ENCODE data around the gene ERICH6. TPM values are rescaled to one million over a fixed set of nuclear protein-coding genes. Genes with fewer than 3 reads are reported as not detected.

Gene ERICH6
- total and polyA plus RNA-seq, 5 donors = 0.35 to 0.37 TPM; not detected in 3

DNA sequence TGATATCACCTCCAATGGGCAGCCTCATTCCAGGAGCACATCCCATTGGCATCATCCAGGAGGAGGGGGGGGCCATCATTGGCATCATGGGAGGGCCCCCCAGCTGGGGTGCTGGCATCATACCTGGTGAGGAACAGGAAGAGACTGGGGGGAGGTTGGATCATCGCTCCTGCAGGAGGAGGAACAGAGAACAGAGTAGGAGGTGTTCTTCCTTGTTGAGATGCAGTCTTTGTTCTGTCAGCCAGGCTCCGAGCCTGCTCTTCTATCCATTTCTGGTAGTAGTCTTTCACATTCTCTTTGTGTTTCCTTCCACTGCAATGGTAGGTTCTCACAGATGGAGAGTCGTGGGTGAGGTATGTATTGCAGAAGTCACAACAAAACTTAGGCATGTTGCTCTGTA is 16.7 kb upstream of the ERICH6 start:
- Histone ChIP-seq H3K27me3 (ENCODE audit: control insufficient read depth, insufficient read depth) (no peaks in the 10 kb centered on the region), H3K4me1 (ENCODE audit: control insufficient read depth, insufficient read depth, low read length) (no peaks in the 10 kb centered on the region), H3K27ac (ENCODE audit: low read length) (no peak overlapping the region), H3K4me3 (ENCODE audit: low read length) (no peak overlapping the region), H3K9me3 (ENCODE audit: control insufficient read depth, low read length) (no peaks in the 10 kb centered on the region)
- intact Hi-C loops (cut with DNase I) = loop anchor here (2.0 to 10.0 kb wide), 6 partner anchors 64 to 427 kb away; no protein-coding TSS in a partner anchor
- DNase-seq (no peak), ATAC-seq (no peak)
- WGBS = 74% methylated on average over 3 of the region's 3 CpGs

DNA sequence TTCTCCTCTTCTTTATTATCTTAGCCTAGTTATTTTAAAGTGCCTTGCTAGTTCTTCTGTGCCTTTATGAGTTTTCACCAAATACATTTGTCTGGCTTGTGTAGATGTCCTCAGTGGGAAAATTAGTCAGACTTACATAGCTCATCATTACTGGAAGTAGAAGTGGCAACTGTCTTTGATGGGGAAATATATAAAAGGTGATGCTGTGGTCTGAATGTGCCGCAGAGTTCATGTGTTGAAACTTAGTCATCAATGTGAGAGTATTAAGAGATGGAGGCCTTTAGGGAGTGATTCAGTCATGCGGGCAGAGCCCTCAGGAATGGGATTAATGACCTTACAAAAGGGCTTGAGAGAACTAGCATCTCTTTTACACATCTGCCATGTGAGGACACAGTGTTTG is 6.4 kb upstream of the ERICH6 start:
- Histone ChIP-seq H3K9me3 (ENCODE audit: control insufficient read depth, low read length) (no peaks in the 10 kb centered on the region), H3K27ac (ENCODE audit: low read length) (no peak overlapping the region), H3K4me1 (ENCODE audit: control insufficient read depth, insufficient read depth, low read length) (no peaks in the 10 kb centered on the region), H3K27me3 (ENCODE audit: control insufficient read depth, insufficient read depth) (no peaks in the 10 kb centered on the region), H3K4me3 (ENCODE audit: low read length) (no peak overlapping the region)
- intact Hi-C loops (cut with DNase I) = no loop called here
- ATAC-seq = no peak
- no peak for DNase-seq
- 97% methylated on average over 2 of the region's 2 CpGs for WGBS

DNA sequence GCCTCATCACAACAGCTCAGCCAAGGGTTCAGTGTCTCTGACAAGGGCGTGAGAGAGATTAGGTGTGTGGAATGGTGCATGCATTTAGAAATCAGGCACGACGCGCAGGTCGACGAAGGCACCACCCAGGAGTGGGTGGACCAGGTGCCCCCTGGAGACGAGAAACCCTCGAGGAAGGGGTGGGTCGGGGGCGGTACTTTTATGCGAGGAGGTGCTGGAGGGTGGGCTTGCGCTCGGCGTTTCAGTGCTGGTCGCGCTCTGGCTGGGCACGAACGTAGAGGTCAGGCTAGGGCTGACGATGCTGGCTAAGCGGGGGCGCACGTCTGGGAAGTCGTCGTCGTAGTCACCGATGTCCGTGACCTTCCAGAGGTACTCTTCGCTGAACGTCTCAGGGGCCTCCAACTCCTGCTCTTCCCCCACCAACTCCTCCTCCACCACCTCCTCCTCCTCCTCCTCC is 393 bp downstream of the ERICH6 start:
- Histone ChIP-seq H3K9me3 (ENCODE audit: control insufficient read depth, low read length) (no peaks in the 10 kb centered on the region), H3K4me1 (ENCODE audit: control insufficient read depth, insufficient read depth, low read length) (no peaks in the 10 kb centered on the region), H3K4me3 (ENCODE audit: low read length) (peak overlapping the region; percentile 23), H3K27me3 (ENCODE audit: control insufficient read depth, insufficient read depth) (no peaks in the 10 kb centered on the region), H3K27ac (ENCODE audit: low read length) (peak overlapping the region; percentile 0)
- WGBS = 6% methylated on average over 29 of the region's 29 CpGs
- ATAC-seq = peak in 1 of 2 donors; percentile 58
- intact Hi-C loops (cut with DNase I) = no loop called here
- peak; percentile 59 to 79 (median 77) for DNase-seq

DNA sequence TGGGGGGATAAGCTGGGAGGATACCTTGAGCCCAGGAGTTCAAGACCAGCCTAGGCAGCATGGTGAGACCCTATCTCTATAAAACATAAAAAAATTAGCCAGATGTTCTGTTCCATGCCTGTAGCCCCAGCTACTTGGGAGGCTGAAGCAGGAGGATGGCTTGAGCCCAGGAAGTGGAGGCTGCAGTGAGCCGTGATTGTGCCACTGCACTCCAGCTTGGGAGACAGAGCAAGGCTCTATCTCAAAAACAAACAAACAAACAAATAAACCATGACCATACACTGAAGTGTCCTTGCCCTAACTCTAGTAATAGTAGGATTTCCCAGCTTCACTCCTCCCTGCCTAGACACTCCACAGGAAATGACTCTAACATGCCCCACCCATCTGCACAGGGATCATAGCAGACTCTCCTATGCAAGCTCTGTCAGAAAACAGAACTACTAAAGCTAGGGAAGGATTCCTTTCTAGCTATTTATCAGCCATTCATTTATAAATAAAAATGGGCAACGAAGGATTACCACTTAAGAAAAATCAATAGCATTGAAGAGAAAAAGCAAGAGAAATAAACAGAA is 4.6 kb downstream of the ERICH6 start:
- intact Hi-C loops (cut with DNase I) = no loop called here
- WGBS = 62% methylated on average over 2 of the region's 2 CpGs
- DNase-seq = peak in 2 of 3 donors; percentile 21 to 62

DNA sequence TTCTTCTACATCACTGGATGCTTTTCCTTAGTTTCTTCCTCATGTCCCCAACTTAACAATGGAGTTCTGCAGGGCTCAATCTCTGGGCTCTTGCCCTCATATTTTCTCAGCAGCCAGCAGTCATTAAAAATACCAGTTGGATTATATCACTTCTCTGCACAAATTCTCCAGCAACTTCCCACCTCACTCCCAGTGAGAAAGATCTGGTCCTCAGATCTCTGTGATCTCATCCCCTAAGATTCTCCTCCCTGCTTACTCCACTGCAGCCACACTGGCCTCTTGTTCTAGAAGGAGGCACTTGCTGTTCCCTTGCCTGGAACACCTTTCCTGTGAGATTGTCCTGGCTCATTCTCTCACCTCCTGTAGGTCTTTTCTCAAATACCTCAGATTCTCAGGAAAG is 6.1 kb downstream of the ERICH6 start:
- Histone ChIP-seq H3K9me3 (ENCODE audit: control insufficient read depth, low read length) (no peaks in the 10 kb centered on the region), H3K27me3 (ENCODE audit: control insufficient read depth, insufficient read depth) (no peaks in the 10 kb centered on the region), H3K4me1 (ENCODE audit: control insufficient read depth, insufficient read depth, low read length) (no peaks in the 10 kb centered on the region), H3K27ac (ENCODE audit: low read length) (no peak overlapping the region), H3K4me3 (ENCODE audit: low read length) (no peak overlapping the region)
- ATAC-seq (no peak), DNase-seq (no peak)
- intact Hi-C loops (cut with DNase I) = no loop called here

More for the DNA sequence above, 4.6 kb downstream of the ERICH6 start:
- Histone ChIP-seq H3K27ac (ENCODE audit: low read length) (no peak overlapping the region), H3K27me3 (ENCODE audit: control insufficient read depth, insufficient read depth) (no peaks in the 10 kb centered on the region), H3K9me3 (ENCODE audit: control insufficient read depth, low read length) (no peaks in the 10 kb centered on the region), H3K4me1 (ENCODE audit: control insufficient read depth, insufficient read depth, low read length) (no peaks in the 10 kb centered on the region), H3K4me3 (ENCODE audit: low read length) (no peak overlapping the region)
- peak in 1 of 2 donors; percentile 53 for ATAC-seq

DNA sequence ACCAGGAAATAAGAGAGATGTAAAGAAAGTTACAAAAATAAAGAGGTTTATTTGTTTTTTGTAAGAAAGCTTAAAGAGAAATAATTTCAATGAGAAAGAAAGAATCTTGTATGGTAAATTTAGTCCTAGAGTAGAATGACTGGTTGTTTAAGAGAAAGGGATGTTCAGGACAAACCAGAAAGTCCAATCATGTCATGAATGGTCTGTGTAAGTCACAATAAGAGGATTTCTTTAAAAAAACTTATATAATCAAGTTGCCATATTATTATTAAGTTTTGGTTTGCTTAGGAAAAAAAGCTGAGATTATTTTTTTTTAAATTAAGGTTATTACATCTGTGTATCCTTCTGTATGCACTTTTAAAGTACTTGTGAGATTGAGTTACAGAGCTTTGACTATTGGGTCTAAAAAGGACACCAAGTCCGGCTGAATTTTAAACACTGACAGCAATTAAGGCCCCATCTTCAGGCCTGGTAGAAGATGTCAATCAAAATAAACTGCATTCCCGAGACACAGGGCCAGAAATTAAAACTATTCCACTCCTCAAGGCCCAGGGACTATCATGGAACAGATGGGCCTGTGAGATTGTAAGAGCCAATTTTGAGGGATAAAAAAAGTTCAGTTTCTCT is 12.2 kb downstream of the ERICH6 start:
- Histone ChIP-seq H3K9me3 (ENCODE audit: control insufficient read depth, low read length) (no peaks in the 10 kb centered on the region), H3K27me3 (ENCODE audit: control insufficient read depth, insufficient read depth) (no peaks in the 10 kb centered on the region), H3K4me3 (ENCODE audit: low read length) (no peak overlapping the region), H3K4me1 (ENCODE audit: control insufficient read depth, insufficient read depth, low read length) (no peaks in the 10 kb centered on the region), H3K27ac (ENCODE audit: low read length) (no peak overlapping the region)
- no peak for DNase-seq
- no peak for ATAC-seq
- 81% methylated on average over 2 of the region's 2 CpGs for WGBS
- intact Hi-C loops (cut with DNase I) = no loop called here

DNA sequence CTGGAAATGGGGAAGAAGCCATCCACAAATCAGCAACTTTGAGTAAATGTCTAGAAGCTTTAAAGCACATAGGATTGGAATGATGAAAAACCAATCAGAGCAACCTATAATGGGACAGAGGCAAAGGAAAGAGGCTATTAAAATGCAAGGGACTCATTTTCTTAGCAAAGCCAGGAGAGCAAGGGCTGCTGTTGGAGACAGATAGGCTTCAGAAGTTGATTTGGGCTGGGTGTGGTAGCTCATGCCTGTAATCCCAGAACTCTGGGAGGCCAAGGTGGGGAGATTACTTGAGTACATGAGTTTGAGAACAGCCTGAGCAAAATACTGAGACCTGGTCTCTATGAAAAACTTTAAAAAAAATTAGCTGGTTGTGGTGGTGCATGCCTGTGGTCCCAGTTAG is 16.1 kb downstream of the ERICH6 start:
- intact Hi-C loops (cut with DNase I) = no loop called here
- no peak overlapping the region for H3K27ac ChIP-seq (ENCODE audit: low read length)
- no peaks in the 10 kb centered on the region for H3K4me1 ChIP-seq (ENCODE audit: control insufficient read depth, insufficient read depth, low read length)
- H3K27me3 ChIP-seq (ENCODE audit: control insufficient read depth, insufficient read depth) = no peaks in the 10 kb centered on the region
- no peaks in the 10 kb centered on the region for H3K9me3 ChIP-seq (ENCODE audit: control insufficient read depth, low read length)
- ATAC-seq (no peak), DNase-seq (no peak)
- H3K4me3 ChIP-seq (ENCODE audit: low read length) = no peak overlapping the region

DNA sequence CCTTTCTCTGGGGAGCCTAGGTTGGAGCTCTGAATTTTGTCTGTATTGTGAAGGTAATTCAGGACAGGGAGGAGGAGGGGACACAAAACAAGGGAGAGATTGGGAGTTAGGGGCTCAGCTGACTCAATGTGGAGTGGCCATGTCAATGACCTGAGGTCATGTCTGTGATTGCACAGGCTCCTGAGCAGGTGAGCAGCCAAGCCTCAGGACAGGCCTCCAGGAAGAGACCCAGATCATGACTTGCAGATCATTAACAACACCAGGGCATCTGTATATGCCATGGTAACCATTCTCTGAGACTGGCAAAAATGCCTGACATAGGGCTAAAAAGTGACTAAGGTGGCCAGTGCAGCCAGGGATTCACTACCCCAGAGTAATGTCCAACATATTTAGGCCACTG is 20.9 kb downstream of the ERICH6 start:
- intact Hi-C loops (cut with DNase I) = no loop called here
- Histone ChIP-seq H3K4me1 (ENCODE audit: control insufficient read depth, insufficient read depth, low read length) (no peaks in the 10 kb centered on the region), H3K27me3 (ENCODE audit: control insufficient read depth, insufficient read depth) (no peaks in the 10 kb centered on the region), H3K27ac (ENCODE audit: low read length) (no peak overlapping the region), H3K9me3 (ENCODE audit: control insufficient read depth, low read length) (no peaks in the 10 kb centered on the region), H3K4me3 (ENCODE audit: low read length) (no peak overlapping the region)
- no peak for DNase-seq
- ATAC-seq = no peak

DNA sequence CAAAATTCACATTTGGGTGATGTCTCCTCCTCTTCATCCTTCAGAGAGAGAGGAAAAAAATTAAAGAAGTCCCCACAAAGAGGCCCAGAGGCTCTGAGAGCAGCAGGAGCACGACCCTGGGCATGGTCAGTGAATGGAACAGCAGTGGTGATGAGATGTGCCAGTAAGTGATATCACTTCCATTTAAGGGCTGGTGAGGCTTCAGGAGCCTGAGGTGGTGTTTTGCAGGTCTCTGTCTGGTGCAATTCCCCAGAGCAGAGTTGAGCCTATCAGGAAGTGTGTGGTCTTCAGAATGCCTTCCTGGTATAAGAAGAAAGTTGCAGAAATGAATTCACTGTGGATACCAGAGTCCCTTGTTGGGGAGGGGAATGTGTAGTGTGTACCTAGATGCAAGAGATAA is 21.4 kb downstream of the ERICH6 start:
- no peak overlapping the region for H3K4me3 ChIP-seq (ENCODE audit: low read length)
- no peaks in the 10 kb centered on the region for H3K4me1 ChIP-seq (ENCODE audit: control insufficient read depth, insufficient read depth, low read length)
- H3K9me3 ChIP-seq (ENCODE audit: control insufficient read depth, low read length) = no peaks in the 10 kb centered on the region
- H3K27ac ChIP-seq (ENCODE audit: low read length) = no peak overlapping the region
- intact Hi-C loops (cut with DNase I) = no loop called here
- DNase-seq (no peak), ATAC-seq (no peak)
- WGBS = 76% methylated on average over 1 of the region's 1 CpG
- no peaks in the 10 kb centered on the region for H3K27me3 ChIP-seq (ENCODE audit: control insufficient read depth, insufficient read depth)

DNA sequence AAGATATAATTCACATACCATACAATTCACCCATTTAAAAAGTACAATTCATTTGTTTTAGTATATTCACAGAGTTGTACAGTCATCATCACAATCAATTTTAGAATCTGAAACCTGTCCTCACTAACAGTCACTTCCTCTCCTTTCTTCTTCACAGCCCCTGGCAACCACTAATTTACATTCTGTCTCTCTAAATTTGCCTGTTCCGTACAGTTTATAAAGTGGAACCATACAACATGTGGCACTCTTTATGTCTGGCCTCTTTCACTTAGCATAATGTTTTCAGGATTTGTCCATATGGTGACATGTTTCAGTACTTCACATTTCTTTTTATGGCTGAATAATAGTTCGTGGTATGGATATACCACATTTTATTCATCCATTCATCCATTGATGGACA is 22.7 kb downstream of the ERICH6 start:
- Histone ChIP-seq H3K27me3 (ENCODE audit: control insufficient read depth, insufficient read depth) (no peaks in the 10 kb centered on the region), H3K27ac (ENCODE audit: low read length) (no peak overlapping the region), H3K9me3 (ENCODE audit: control insufficient read depth, low read length) (no peaks in the 10 kb centered on the region), H3K4me3 (ENCODE audit: low read length) (no peak overlapping the region), H3K4me1 (ENCODE audit: control insufficient read depth, insufficient read depth, low read length) (no peaks in the 10 kb centered on the region)
- ATAC-seq = no peak
- intact Hi-C loops (cut with DNase I) = no loop called here
- no peak for DNase-seq
- 81% methylated on average over 2 of the region's 2 CpGs for whole genome bisulfite sequencing

DNA sequence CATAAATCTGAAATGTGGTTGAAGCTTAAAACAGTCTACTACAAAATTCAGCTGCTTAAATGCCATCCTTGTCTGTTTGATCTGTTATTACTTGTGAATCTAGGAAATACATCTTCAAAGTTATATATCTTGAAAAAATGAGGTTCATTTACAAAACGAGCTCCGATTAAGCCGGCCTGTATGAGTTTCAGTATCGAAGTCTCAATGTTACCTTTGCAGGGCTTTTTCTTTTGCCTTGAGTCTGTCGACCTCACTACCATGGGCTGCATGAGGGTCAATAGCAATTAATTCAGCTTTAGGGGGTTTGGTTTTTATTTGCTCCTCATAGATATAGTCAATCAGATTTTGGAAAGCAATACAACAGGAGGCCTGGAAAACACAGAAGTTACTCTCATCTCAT is 23.2 kb downstream of the ERICH6 start:
- H3K4me3 ChIP-seq (ENCODE audit: low read length) = no peak overlapping the region
- no peaks in the 10 kb centered on the region for H3K27me3 ChIP-seq (ENCODE audit: control insufficient read depth, insufficient read depth)
- H3K4me1 ChIP-seq (ENCODE audit: control insufficient read depth, insufficient read depth, low read length) = no peaks in the 10 kb centered on the region
- intact Hi-C loops (cut with DNase I) = no loop called here
- no peaks in the 10 kb centered on the region for H3K9me3 ChIP-seq (ENCODE audit: control insufficient read depth, low read length)
- H3K27ac ChIP-seq (ENCODE audit: low read length) = no peak overlapping the region
- WGBS = 89% methylated on average over 5 of the region's 5 CpGs
- no peak for ATAC-seq
- DNase-seq = no peak

DNA sequence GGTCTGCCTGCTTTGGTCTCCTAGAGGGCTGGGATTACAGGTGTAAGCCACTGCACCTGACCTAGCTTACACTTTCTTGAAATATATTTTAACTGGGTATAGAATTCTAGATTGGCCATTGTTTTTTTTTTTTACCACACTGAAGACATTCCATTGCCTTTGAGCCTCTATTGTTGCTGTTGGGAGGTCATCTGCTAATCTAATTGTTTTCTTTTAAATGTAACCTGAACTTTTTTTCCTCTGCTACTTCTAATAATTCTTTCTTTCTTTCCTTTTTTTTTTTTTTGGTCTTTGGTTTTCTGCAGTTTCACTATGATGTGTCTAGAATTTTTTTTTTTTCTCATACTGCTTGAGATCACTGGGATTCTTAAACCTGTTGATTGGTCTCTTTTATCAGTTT is 28.1 kb downstream of the ERICH6 start:
- no peak for DNase-seq
- H3K27ac ChIP-seq (ENCODE audit: low read length) = no peak overlapping the region
- intact Hi-C loops (cut with DNase I) = no loop called here
- H3K4me3 ChIP-seq (ENCODE audit: low read length) = no peak overlapping the region
- H3K4me1 ChIP-seq (ENCODE audit: control insufficient read depth, insufficient read depth, low read length) = no peaks in the 10 kb centered on the region
- ATAC-seq = no peak
- H3K9me3 ChIP-seq (ENCODE audit: control insufficient read depth, low read length) = no peaks in the 10 kb centered on the region
- H3K27me3 ChIP-seq (ENCODE audit: control insufficient read depth, insufficient read depth) = no peaks in the 10 kb centered on the region

Data from right cardiac atrium (tissue), 5 donors.